CD8-positive, alpha-beta memory T cell (primary cell): Measurements from ENCODE around the gene TMEM176B. TPM values are rescaled to one million over a fixed set of nuclear protein-coding genes. Genes with fewer than 3 reads are reported as not detected.

ENCODE experiments used
- CTCF ChIA-PET: fragments of 350-600 bp; sonication (Branson Sonifier 250); formaldehyde crosslinking; loops from one replicate; lab custom pipeline; 2021; ENCODE audit warnings: antibody characterized with exemption; lab: Charles Lee
- POLR2A ChIA-PET: fragments of 350-600 bp; sonication (Branson Sonifier 250); formaldehyde crosslinking; loops from one replicate; lab custom pipeline; 2021; ENCODE audit warnings: antibody characterized with exemption; lab: Charles Lee
- DNase-seq, 5 donors: peaks; one replicate each; pipeline versions ENCODE4 v3.0.0 to v3.0.0-alpha.2; 2020 to 2022; ENCODE audit warnings: mixed read lengths in 1 of 5
- H3K27ac ChIP-seq: one replicate; pipeline ENCODE4 v1.7.0; 2013; ENCODE audit warnings: low read depth, mild to moderate bottlenecking, low read length, moderate library complexity
- H3K27me3 ChIP-seq: 2 replicates; pipeline ENCODE4 v1.7.0; 2013; ENCODE audit warnings: low read length, mild to moderate bottlenecking; ENCODE audit not compliant: insufficient read depth, poor library complexity, severe bottlenecking
- H3K36me3 ChIP-seq: 2 replicates; pipeline ENCODE4 v1.7.0; 2013; ENCODE audit warnings: mild to moderate bottlenecking, low read length, moderate library complexity; ENCODE audit not compliant: insufficient read depth
- H3K4me1 ChIP-seq: 2 replicates; pipeline ENCODE4 v1.7.0; 2013; ENCODE audit warnings: mild to moderate bottlenecking, low read length, moderate library complexity; ENCODE audit not compliant: insufficient read depth
- H3K4me3 ChIP-seq: 2 replicates; pipeline ENCODE4 v1.7.0; 2013; ENCODE audit warnings: mild to moderate bottlenecking, low read length
- H3K9me3 ChIP-seq: 2 replicates; pipeline ENCODE4 v1.7.0; 2013; ENCODE audit warnings: mild to moderate bottlenecking, low read length
- H3K27ac Mint-ChIP-seq, 8 donors: one replicate each; pipeline ENCODE4 v1.8.0; 2020 to 2021; ENCODE audit warnings: mixed read lengths in 8 of 8, mild to moderate bottlenecking in 6 of 8, inconsistent platforms in 3 of 8, moderate library complexity in 3 of 8
- H3K27me3 Mint-ChIP-seq, 2 donors: one replicate each; pipeline ENCODE4 v1.8.0; 2020 to 2021; ENCODE audit warnings: mixed read lengths in 2 of 2, mild to moderate bottlenecking in 1 of 2, moderate library complexity in 1 of 2
- H3K36me3 Mint-ChIP-seq, 3 donors: one replicate each; pipeline ENCODE4 v1.8.0; 2020 to 2021; ENCODE audit warnings: mixed read lengths in 3 of 3, inconsistent platforms in 1 of 3, mild to moderate bottlenecking in 1 of 3
- H3K4me1 Mint-ChIP-seq, 3 donors: one replicate each; pipeline ENCODE4 v1.8.0; 2020 to 2021; ENCODE audit warnings: mixed read lengths in 3 of 3, inconsistent platforms in 1 of 3, mild to moderate bottlenecking in 1 of 3
- H3K4me3 Mint-ChIP-seq, 7 donors: one replicate each; pipeline ENCODE4 v1.8.0; 2020 to 2021; ENCODE audit warnings: mixed read lengths in 7 of 7, mild to moderate bottlenecking in 6 of 7, moderate library complexity in 4 of 7, inconsistent platforms in 2 of 7
- H3K9me3 Mint-ChIP-seq, 5 donors: one replicate each; pipeline ENCODE4 v1.8.0; 2020 to 2022; ENCODE audit warnings: mixed read lengths in 5 of 5, mild to moderate bottlenecking in 3 of 5, moderate library complexity in 2 of 5, inconsistent platforms in 1 of 5
- polyA plus RNA-seq: library from polyadenylated mRNA; unstranded; fragments of 300-500 nt; fragmentation: Illumina TruSeq; gene quantifications from one replicate; pipeline ENCODE4 v1.2.3, GENCODE V29; 2021
- total RNA-seq, 2 experiments: library from RNA; stranded (reverse); gene quantifications; one replicate each; pipeline ENCODE4 v1.2.3, GENCODE V29; 2021

The TMEM176B gene
- total and polyA plus RNA-seq, 3 experiments from 2014 or later, result 0.20 to 0.27 TPM; not detected in 1

GRCh38 chr7:150759479-150759878 lies 40.7 kb downstream of the TMEM176B start:
- ChIA-PET CTCF (interaction anchor here (1.1 to 2.3 kb wide), 2 partner anchors 192 to 310 kb away, joined by 3 to 10 read pairs; no protein-coding TSS in a partner anchor), POLR2A (interaction anchor here (1.0 kb wide), 1 partner anchor 311 kb away, joined by 3 read pairs; no protein-coding TSS in a partner anchor)
- no peak overlapping the region for H3K27ac ChIP-seq
- Mint-ChIP-seq H3K36me3 (peaks cover 3 to 9% (median 3%) of the 10 kb centered on the region in 3 donors), H3K27ac (no peak overlapping the region), H3K4me3 (no peak overlapping the region), H3K4me1 (peaks cover 26 to 30% (median 29%) of the 10 kb centered on the region in 3 donors), H3K27me3 (peaks cover 0 to 3% of the 10 kb centered on the region in 2 donors), H3K9me3 (peaks cover 0 to 11% (median 4%) of the 10 kb centered on the region in 5 donors)
- peaks cover 27% of the 10 kb centered on the region for H3K4me1 ChIP-seq
- H3K27me3 ChIP-seq, result no peaks in the 10 kb centered on the region
- H3K9me3 ChIP-seq, result no peaks in the 10 kb centered on the region
- no peaks in the 10 kb centered on the region for H3K36me3 ChIP-seq
- no peak for DNase-seq
- H3K4me3 ChIP-seq, result no peak overlapping the region

GRCh38 chr7:150756858-150757257 lies 43.3 kb downstream of the TMEM176B start:
- H3K4me3 Mint-ChIP-seq, result peak overlapping the region in 6 of 7 donors; percentile 60 to 80 (median 76)
- peaks cover 41 to 54% (median 54%) of the 10 kb centered on the region in 3 donors for H3K4me1 Mint-ChIP-seq
- peaks cover 53% of the 10 kb centered on the region for H3K4me1 ChIP-seq
- peaks cover 2 to 8% (median 3%) of the 10 kb centered on the region in 3 donors for H3K36me3 Mint-ChIP-seq
- no peaks in the 10 kb centered on the region for H3K9me3 ChIP-seq
- H3K36me3 ChIP-seq, result no peaks in the 10 kb centered on the region
- H3K27me3 ChIP-seq, result no peaks in the 10 kb centered on the region
- peaks cover 0 to 3% of the 10 kb centered on the region in 2 donors for H3K27me3 Mint-ChIP-seq
- peaks cover 0 to 9% (median 4%) of the 10 kb centered on the region in 5 donors for H3K9me3 Mint-ChIP-seq
- H3K27ac Mint-ChIP-seq, result peak overlapping the region; percentile 86 to 99 (median 96)
- no peak overlapping the region for H3K4me3 ChIP-seq
- DNase-seq, result peak in 2 of 5 donors; percentile 54 to 68
- ChIA-PET CTCF (interaction anchor here (0.6 to 3.9 kb wide), 16 partner anchors 15 to 352 kb away, joined by 3 to 60 read pairs (median 4); partner anchors contain the start of genes GIMAP4, GIMAP7 and GIMAP8), POLR2A (no interaction called here)
- H3K27ac ChIP-seq, result no peak overlapping the region

DNA sequence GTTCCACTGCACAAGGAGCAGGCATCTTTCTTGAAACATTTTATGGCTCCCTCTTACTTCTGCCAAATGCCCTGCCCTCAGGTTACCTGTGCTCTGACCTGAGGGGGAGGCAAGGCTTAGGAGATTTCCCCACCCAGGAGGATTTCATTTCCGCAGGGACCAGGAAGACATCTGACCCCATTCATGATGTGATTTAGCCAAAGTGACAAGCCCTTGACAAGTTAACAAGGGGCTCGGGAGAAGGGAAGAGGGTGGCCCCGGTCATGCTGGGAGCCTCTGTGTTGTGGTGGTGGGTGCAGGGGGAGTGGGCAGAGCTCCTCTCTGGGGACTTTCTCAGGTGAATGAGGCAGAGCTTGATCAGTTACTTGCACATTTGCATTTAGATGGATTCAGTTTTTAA lies 44.0 kb downstream of the TMEM176B start:
- Mint-ChIP-seq H3K9me3 (peaks cover 0 to 5% (median 0%) of the 10 kb centered on the region in 5 donors), H3K4me1 (peaks cover 45 to 60% (median 60%) of the 10 kb centered on the region in 3 donors), H3K4me3 (peak overlapping the region in 6 of 7 donors; percentile 60 to 91 (median 78)), H3K27me3 (peaks cover 0 to 3% of the 10 kb centered on the region in 2 donors), H3K36me3 (peaks cover 0 to 1% (median under 1%) of the 10 kb centered on the region in 3 donors), H3K27ac (peak overlapping the region; percentile 86 to 99 (median 96))
- Histone ChIP-seq H3K27me3 (no peaks in the 10 kb centered on the region), H3K27ac (peak overlapping the region; percentile 25), H3K36me3 (no peaks in the 10 kb centered on the region), H3K4me3 (peak overlapping the region; percentile 10), H3K4me1 (peaks cover 60% of the 10 kb centered on the region), H3K9me3 (no peaks in the 10 kb centered on the region)
- POLR2A ChIA-PET, result interaction anchor here (0.6 to 2.9 kb wide), 20 partner anchors 9 to 400 kb away, joined by 3 to 27 read pairs (median 4); partner anchors contain the start of genes GIMAP1, GIMAP4, GIMAP6 and GIMAP7
- CTCF ChIA-PET, result interaction anchor here (0.8 to 3.9 kb wide), 27 partner anchors 10 to 352 kb away, joined by 3 to 60 read pairs (median 6); partner anchors contain the start of genes GIMAP2, GIMAP4, GIMAP5 and GIMAP6
- DNase-seq, result peak in 1 of 5 donors; percentile 49

- H3K27ac ChIP-seq, result peak overlapping the region; percentile 25
These were observed 44.6 kb downstream of the TMEM176B start for GRCh38 chr7:150755473-150756099.

DNA sequence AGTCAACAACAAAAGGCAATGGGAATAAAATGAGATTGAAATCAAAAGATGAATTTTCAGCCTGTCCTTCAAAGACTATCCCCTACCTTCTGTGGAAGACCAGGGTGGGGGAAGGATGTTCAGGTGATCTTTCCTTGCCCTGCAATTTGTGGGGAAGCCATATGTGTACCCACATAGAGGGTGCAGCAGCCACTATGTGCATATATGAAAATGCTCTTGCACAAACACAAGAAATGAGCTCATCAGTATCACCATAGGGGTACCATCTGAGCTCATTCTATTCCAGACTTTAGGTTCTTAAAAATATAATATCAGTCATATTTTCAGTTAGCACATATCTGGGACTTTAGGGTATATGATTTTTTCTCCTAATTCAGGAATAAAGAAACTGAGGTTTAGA lies 45.2 kb downstream of the TMEM176B start:
- no peak for DNase-seq
- peak overlapping the region; percentile 86 to 99 (median 96) for H3K27ac Mint-ChIP-seq
- no peaks in the 10 kb centered on the region for H3K9me3 ChIP-seq
- ChIA-PET POLR2A (interaction anchor here (0.6 to 2.9 kb wide), 17 partner anchors 9 to 349 kb away, joined by 3 to 27 read pairs (median 6); partner anchors contain the start of genes GIMAP1, GIMAP4, GIMAP6 and GIMAP7), CTCF (interaction anchor here (0.7 to 3.9 kb wide), 32 partner anchors 8 to 333 kb away, joined by 3 to 60 read pairs (median 4); partner anchors contain the start of genes GIMAP2, GIMAP4, GIMAP5 and GIMAP6)
- H3K4me3 ChIP-seq, result peak overlapping the region; percentile 10
- peak overlapping the region; percentile 74 to 91 (median 78) for H3K4me3 Mint-ChIP-seq
- peaks cover 0 to 4% (median 0%) of the 10 kb centered on the region in 5 donors for H3K9me3 Mint-ChIP-seq
- peaks cover 70% of the 10 kb centered on the region for H3K4me1 ChIP-seq
- peaks cover 0 to 1% (median 0%) of the 10 kb centered on the region in 3 donors for H3K36me3 Mint-ChIP-seq
- H3K27me3 Mint-ChIP-seq, result peaks cover 0 to 3% of the 10 kb centered on the region in 2 donors
- no peaks in the 10 kb centered on the region for H3K36me3 ChIP-seq
- H3K27me3 ChIP-seq, result no peaks in the 10 kb centered on the region
- H3K4me1 Mint-ChIP-seq, result peaks cover 56 to 72% (median 72%) of the 10 kb centered on the region in 3 donors
- H3K27ac ChIP-seq, result peak overlapping the region; percentile 25

More at GRCh38 chr7:150755473-150756099, 44.6 kb downstream of the TMEM176B start:
- POLR2A ChIA-PET, result interaction anchor here (0.6 to 2.9 kb wide), 23 partner anchors 8 to 349 kb away, joined by 3 to 27 read pairs (median 4); partner anchors contain the start of genes GIMAP1, GIMAP4, GIMAP6 and GIMAP7
- peaks cover 66% of the 10 kb centered on the region for H3K4me1 ChIP-seq
- CTCF ChIA-PET, result interaction anchor here (0.7 to 3.9 kb wide), 33 partner anchors 9 to 351 kb away, joined by 3 to 60 read pairs (median 4); partner anchors contain the start of genes GIMAP2, GIMAP4, GIMAP5 and GIMAP6
- H3K4me1 Mint-ChIP-seq, result peaks cover 50 to 66% (median 66%) of the 10 kb centered on the region in 3 donors
- H3K4me3 ChIP-seq, result peak overlapping the region; percentile 10
- peaks cover 0 to 1% (median 0%) of the 10 kb centered on the region in 3 donors for H3K36me3 Mint-ChIP-seq
- no peaks in the 10 kb centered on the region for H3K36me3 ChIP-seq
- peak overlapping the region; percentile 74 to 91 (median 78) for H3K4me3 Mint-ChIP-seq
- H3K9me3 ChIP-seq, result no peaks in the 10 kb centered on the region
- H3K27me3 ChIP-seq, result no peaks in the 10 kb centered on the region
- H3K27me3 Mint-ChIP-seq, result peaks cover 0 to 3% of the 10 kb centered on the region in 2 donors
- peak overlapping the region; percentile 86 to 99 (median 96) for H3K27ac Mint-ChIP-seq
- H3K9me3 Mint-ChIP-seq, result peaks cover 0 to 4% (median 0%) of the 10 kb centered on the region in 5 donors
- peak; percentile 51 to 88 (median 81) for DNase-seq

- H3K4me1 ChIP-seq, result peaks cover 79% of the 10 kb centered on the region
These were observed 46.1 kb downstream of the TMEM176B start for GRCh38 chr7:150753826-150754603.

More at GRCh38 chr7:150753826-150754603, 46.1 kb downstream of the TMEM176B start:
- Mint-ChIP-seq H3K9me3 (peaks cover 0 to 2% (median 0%) of the 10 kb centered on the region in 5 donors), H3K27ac (peak overlapping the region; percentile 75 to 97 (median 88)), H3K4me1 (peaks cover 65 to 82% (median 81%) of the 10 kb centered on the region in 3 donors), H3K27me3 (peaks cover 0 to 3% of the 10 kb centered on the region in 2 donors), H3K36me3 (peaks cover 0 to 1% (median 0%) of the 10 kb centered on the region in 3 donors), H3K4me3 (peak overlapping the region in 6 of 7 donors; percentile 33 to 66 (median 54))
- Histone ChIP-seq H3K4me3 (peak overlapping the region; percentile 15), H3K9me3 (no peaks in the 10 kb centered on the region), H3K27me3 (no peaks in the 10 kb centered on the region), H3K27ac (no peak overlapping the region), H3K36me3 (no peaks in the 10 kb centered on the region)
- DNase-seq, result no peak
- POLR2A ChIA-PET, result interaction anchor here (0.5 to 2.9 kb wide), 6 partner anchors 11 to 309 kb away, joined by 3 to 27 read pairs (median 4); partner anchors contain the start of genes GIMAP1 and GIMAP7
- CTCF ChIA-PET, result interaction anchor here (0.7 to 3.9 kb wide), 6 partner anchors 12 to 304 kb away, joined by 3 to 60 read pairs (median 12); partner anchors contain the start of genes GIMAP5 and GIMAP8
